K562 (cell line): Measurements from ENCODE around the gene PARP1. TPM values are rescaled to one million over a fixed set of nuclear protein-coding genes. Genes with fewer than 3 reads are reported as not detected.

Experiments
- ATAC-seq: fragments of 200-7000 bp; cut with Tn5 transposase; 3 replicates; pipeline ENCODE4 v1.9.1; 2020; ENCODE audit warnings: moderate library complexity
- BruUV-seq: library from RNA; stranded (reverse); fragments of 400-500 nt; replicated peaks from 2 replicates; lab custom pipeline; 2021; lab: Mats Ljungman, UMichigan
- CTCF ChIA-PET: fragments of 300-600 bp; formaldehyde crosslinking; extraction: SDS; loops from one replicate; lab custom pipeline; 2021; ENCODE audit warnings: low intra/inter-chr PET ratio; lab: Yijun Ruan, JAX
- POLR2A ChIA-PET: fragments of 300-600, 350-650 bp; sonication (Branson Sonifier 250); formaldehyde crosslinking; extraction: SDS; loops from one replicate; lab custom pipeline; 2021; ENCODE audit warnings: antibody characterized with exemption, inconsistent platforms; lab: Yijun Ruan, JAX
- DNase-seq, 4 experiments: peaks; one replicate each; pipeline versions ENCODE4 v3.0.0 to v3.0.0-alpha.2; 2011 to 2018; ENCODE audit warnings: low spot score in 3 of 4, mixed read lengths in 3 of 4; ENCODE audit errors: extremely low read depth in 1 of 4
- FAIRE-seq: peaks from 2 replicates; lab custom pipeline; 2011; peaks lifted over from hg19 to GRCh38; lab: Jason Lieb, UNC
- H2AFZ ChIP-seq: 2 replicates; pipeline ENCODE4 v1.6.0; 2011; ENCODE audit warnings: low read depth, low read length, control low read depth, inconsistent platforms
- H3K27ac ChIP-seq: fragments of 200-600 bp; 3 replicates; pipeline ENCODE4 v1.8.0; 2011; ENCODE audit warnings: low read depth, mild to moderate bottlenecking, control low read depth, inconsistent platforms, low read length, moderate library complexity, mixed read lengths; ENCODE audit errors: extremely low read depth
- H3K27me3 ChIP-seq, 2 experiments: fragments of 300-600 bp in 1 of 2; 2 replicates in 1 of 2; 3 replicates in 1 of 2; pipeline versions ENCODE4 v1.6.0 to v1.8.0; 2011; ENCODE audit warnings: inconsistent platforms in 2 of 2, low read length in 2 of 2, mild to moderate bottlenecking in 1 of 2, mixed read lengths in 1 of 2, moderate library complexity in 1 of 2; ENCODE audit not compliant: control insufficient read depth in 2 of 2, insufficient read depth in 2 of 2
- H3K36me3 ChIP-seq: fragments of 300-600 bp; 3 replicates; pipeline ENCODE4 v1.8.0; 2011; ENCODE audit warnings: mild to moderate bottlenecking, low read length, inconsistent platforms; ENCODE audit not compliant: control insufficient read depth, insufficient read depth
- H3K4me1 ChIP-seq, 2 experiments: fragments of 200-600 bp in 1 of 2; replicated peaks in 1 of 2; 2 replicates in 1 of 2; 3 replicates in 1 of 2; pipeline versions ENCODE4 v1.5.1 to v1.8.0; 2011; ENCODE audit warnings: inconsistent platforms in 2 of 2, low read length in 2 of 2, mild to moderate bottlenecking in 1 of 2, mixed read lengths in 1 of 2, moderate library complexity in 1 of 2; ENCODE audit not compliant: control insufficient read depth in 2 of 2, insufficient read depth in 2 of 2
- H3K4me2 ChIP-seq: 2 replicates; pipeline ENCODE4 v1.6.1; 2011; ENCODE audit warnings: low read length, control low read depth, inconsistent platforms, mixed read lengths; ENCODE audit not compliant: insufficient read depth
- H3K4me3 ChIP-seq: fragments of 200-600 bp; sonication (generic), shearing (Covaris generic); 2 replicates; pipeline ENCODE4 v1.5.1; 2016; ENCODE audit warnings: control low read depth, inconsistent platforms
- H3K79me2 ChIP-seq: fragments of 200-600 bp; 3 replicates; pipeline ENCODE4 v1.8.0; 2011; ENCODE audit warnings: low read length, inconsistent platforms; ENCODE audit not compliant: control insufficient read depth, insufficient read depth
- H3K9ac ChIP-seq, 2 experiments: 2 replicates each; pipeline versions ENCODE4 v1.6.0 to v1.6.1; 2011; ENCODE audit warnings: low read depth in 2 of 2, low read length in 2 of 2, control low read depth in 1 of 2, inconsistent platforms in 1 of 2, mild to moderate bottlenecking in 1 of 2, mixed read lengths in 1 of 2; ENCODE audit not compliant: insufficient read depth in 1 of 2
- H3K9me1 ChIP-seq: one replicate; pipeline ENCODE4 v1.6.0; 2011; ENCODE audit warnings: inconsistent platforms, mild to moderate bottlenecking, low read length, moderate library complexity; ENCODE audit not compliant: control insufficient read depth, insufficient read depth
- H3K9me3 ChIP-seq: replicated peaks from 2 replicates; pipeline ENCODE4 v1.5.1; 2011; ENCODE audit warnings: low read depth, low read length, inconsistent platforms; ENCODE audit not compliant: control insufficient read depth, insufficient read depth
- H4K20me1 ChIP-seq: replicated peaks from 2 replicates; pipeline ENCODE4 v1.6.1; 2011; ENCODE audit warnings: low read length, inconsistent platforms, mixed read lengths; ENCODE audit not compliant: control insufficient read depth, insufficient read depth
- ZNF12 ChIP-seq: sonication (generic); formaldehyde crosslinking; IDR thresholded peaks from 2 replicates; pipeline ENCODE4 v1.4.0; 2020; ENCODE audit warnings: mild to moderate bottlenecking, missing genetic modification reagents
- WGBS: fragments of 100-300 bp; shearing (Covaris generic); methylation state at CpG from one replicate; pipeline ENCODE4 v1.1.6; 2016; ENCODE audit warnings: low coverage, mixed read lengths; ENCODE audit not compliant: insufficient coverage; ENCODE audit errors: missing lambda C conversion rate; 5-methylcytosine and 5-hydroxymethylcytosine counted together
- in situ Hi-C: fragments of 300-500 bp; cut with MboI; formaldehyde crosslinking; loops from 4 replicates; pipeline ENCODE4 v1.15.0; 2018; ENCODE audit warnings: inconsistent platforms, mixed read lengths
- intact Hi-C: fragments of 100-400 bp; cut with micrococcal nuclease; formaldehyde crosslinking; loops from 2 replicates; pipeline ENCODE4 v1.14.2; 2022
- polyA plus RNA-seq, 8 experiments: library from polyadenylated mRNA; depleted of rRNA in 4 of 8; stranded (reverse) in 5 of 8; unstranded in 3 of 8; fragments of >200 nt; fragmentation: Nextera tagmentation in 2 of 8; fragmentation: Illumina TruSeq in 1 of 8; extraction: Ambion mirVana in 2 of 8; extraction: Trizol in 1 of 8; gene quantifications; 2 replicates each; pipeline versions ENCODE4 v1.2.1 to v1.2.3, GENCODE V29; 2011 to 2014; ENCODE audit warnings: inconsistent platforms in 1 of 8, missing spikeins in 1 of 8
- total RNA-seq, 7 experiments: library from RNA; depleted of rRNA in 6 of 7; stranded (reverse); fragments of >200 nt in 6 of 7; fragmentation: Illumina TruSeq in 2 of 7; extraction: Trizol in 2 of 7; gene quantifications; 2 replicates each; pipeline versions ENCODE4 v1.2.1 to v1.2.3, GENCODE V29; 2011 to 2021; ENCODE audit warnings: low replicate concordance in 1 of 7
- TF ChIP-seq, protein P1 (sequence below): fragments of 450-650 bp; formaldehyde crosslinking; IDR thresholded peaks from 2 replicates; pipeline ENCODE4 v1.4.0; 2020; ENCODE audit warnings: mild to moderate bottlenecking, moderate library complexity

The PARP1 gene
- total and polyA plus RNA-seq, 9 of the 15 experiments (the other 6 are each of a cell fraction or from before 2014, with no cell fraction given), result 121 to 306 (median 250) TPM

GRCh38 chr1:226311376-226311775 lies 96.5 kb downstream of the PARP1 start:
- 92% methylated on average over 7 of the region's 7 CpGs for WGBS
- Histone ChIP-seq H3K79me2 (peaks cover 34% of the 10 kb centered on the region), H3K27ac (no peak overlapping the region), H3K4me3 (no peak overlapping the region), H3K9ac (no peak overlapping the region), H3K9me1 (no peaks in the 10 kb centered on the region), H3K9me3 (no peaks in the 10 kb centered on the region), H3K4me1 (peaks cover 22 to 28% of the 10 kb centered on the region in 2 experiments), H3K4me2 (no peak overlapping the region), H2AFZ (0 out of 2 replicates have a peak overlapping the region, but pooled peaks have one; percentile 99), H4K20me1 (no peaks in the 10 kb centered on the region), H3K27me3 (no peaks in the 10 kb centered on the region; a peak in 1 of 5 replicates), H3K36me3 (0 out of 3 replicates have a peak, but pooled peaks cover 3% of the 10 kb centered on the region)
- in situ Hi-C loops (no loop called here), intact Hi-C loops (no loop called here)
- no peak for FAIRE-seq
- CTCF ChIA-PET, result no interaction called here
- no peak for DNase-seq
- POLR2A ChIA-PET, result interaction anchor here (0.6 to 2.6 kb wide), 10 partner anchors 8 to 343 kb away, joined by 3 to 7 read pairs (median 3); no protein-coding TSS in a partner anchor
- no TSS peak for BruUV-seq
- no peak for ATAC-seq
- TF ChIP-seq, protein P1, sequence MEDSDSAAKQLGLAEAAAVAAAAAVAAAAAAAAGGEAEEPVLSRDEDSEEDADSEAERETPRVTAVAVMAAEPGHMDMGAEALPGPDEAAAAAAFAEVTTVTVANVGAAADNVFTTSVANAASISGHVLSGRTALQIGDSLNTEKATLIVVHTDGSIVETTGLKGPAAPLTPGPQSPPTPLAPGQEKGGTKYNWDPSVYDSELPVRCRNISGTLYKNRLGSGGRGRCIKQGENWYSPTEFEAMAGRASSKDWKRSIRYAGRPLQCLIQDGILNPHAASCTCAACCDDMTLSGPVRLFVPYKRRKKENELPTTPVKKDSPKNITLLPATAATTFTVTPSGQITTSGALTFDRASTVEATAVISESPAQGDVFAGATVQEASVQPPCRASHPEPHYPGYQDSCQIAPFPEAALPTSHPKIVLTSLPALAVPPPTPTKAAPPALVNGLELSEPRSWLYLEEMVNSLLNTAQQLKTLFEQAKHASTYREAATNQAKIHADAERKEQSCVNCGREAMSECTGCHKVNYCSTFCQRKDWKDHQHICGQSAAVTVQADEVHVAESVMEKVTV (CRISPR knock-in tag), result no peak
- TF ChIP-seq ZNF12 (CRISPR knock-in tag), result peak; percentile 93
